ENCODE measurements around the gene CCDC197.

- no peak for TF ChIP-seq SP1 (IDR thresholded peaks at IDR 0.05)
- TF ChIP-seq CTBP1 (IDR thresholded peaks at IDR 0.05; ENCODE audit: borderline replicate concordance): no peak
- no peak for TF ChIP-seq NFRKB (IDR thresholded peaks at IDR 0.05)
- TF ChIP-seq SUZ12 (IDR thresholded peaks at IDR 0.05): no peak
- TF ChIP-seq FOXM1 (IDR thresholded peaks at IDR 0.05; ENCODE audit: borderline replicate concordance): no peak
- TF ChIP-seq ELF4 (IDR thresholded peaks at IDR 0.05): no peak
- no peak for TF ChIP-seq L3MBTL2 (conservative IDR thresholded peaks at IDR 0.05)
- no peak for TF ChIP-seq HDGF (IDR thresholded peaks at IDR 0.05; ENCODE audit: borderline replicate concordance)
- no peak for TF ChIP-seq FOXA1 (IDR thresholded peaks at IDR 0.05)
- no peak for TF ChIP-seq ARNT (IDR thresholded peaks at IDR 0.05)
- no peak for TF ChIP-seq TARDBP (IDR thresholded peaks at IDR 0.05)
- TF ChIP-seq LEF1 (IDR thresholded peaks at IDR 0.05; ENCODE audit: borderline replicate concordance): no peak
- no peak for TF ChIP-seq BHLHE40 (IDR thresholded peaks at IDR 0.05; ENCODE audit: borderline replicate concordance)
- TF ChIP-seq FOXK2 (IDR thresholded peaks at IDR 0.05): no peak
Measured at GRCh38 chr14:94037954-94038353, 40.9 kb downstream of the CCDC197 start.

Data from HEK293T (cell line).